GM18498 (cell line): ENCODE results near the gene BRME1.
"Not testable (repeated sequence)": the region's sequence is repeated elsewhere in the genome, so short reads cannot be mapped to it uniquely, and the experiment has no call there.

Source experiments
- ATAC-seq: cut with Tn5 transposase; IDR thresholded peaks from one replicate; pipeline ENCODE4 v1.9.1; 2021; ENCODE audit warnings: mild to moderate bottlenecking, moderate library complexity; ENCODE audit not compliant: unreplicated experiment

The BRME1 gene

GRCh38 chr19:13869281-13869680 is 36.6 kb downstream of the BRME1 start:
- no peak for ATAC-seq

GRCh38 chr19:13868663-13869062 is 37.3 kb downstream of the BRME1 start:
- ATAC-seq: no peak

GRCh38 chr19:13866463-13867046 is 39.4 kb downstream of the BRME1 start:
- ATAC-seq: no peak

- no peak for ATAC-seq
These were observed 40.1 kb downstream of the BRME1 start for GRCh38 chr19:13865571-13866462.

- ATAC-seq: no peak
These were observed 41.0 kb downstream of the BRME1 start for GRCh38 chr19:13864667-13865570.

- ATAC-seq: no peak
These were observed 41.8 kb downstream of the BRME1 start for GRCh38 chr19:13864046-13864666.

- ATAC-seq: peak; percentile 71
These were observed 44.0 kb downstream of the BRME1 start for GRCh38 chr19:13861714-13862531.

GRCh38 chr19:13861392-13861713 is 44.6 kb downstream of the BRME1 start:
- ATAC-seq: peak; percentile 34

- no peak for ATAC-seq
These were observed 45.1 kb downstream of the BRME1 start for GRCh38 chr19:13860679-13861391.

- no peak for ATAC-seq
These were observed 46.5 kb downstream of the BRME1 start for GRCh38 chr19:13859361-13859880.

- no peak for ATAC-seq
These were observed 49.4 kb downstream of the BRME1 start for GRCh38 chr19:13856497-13856896.

- ATAC-seq: not testable (repeated sequence)
These were observed 53.7 kb downstream of the BRME1 start for GRCh38 chr19:13852171-13852707.

- not testable (repeated sequence) for ATAC-seq
These were observed 54.2 kb downstream of the BRME1 start for GRCh38 chr19:13851734-13852114.

GRCh38 chr19:13850910-13851733 is 54.8 kb downstream of the BRME1 start:
- ATAC-seq: no peak

GRCh38 chr19:13849991-13850909 is 55.7 kb downstream of the BRME1 start:
- ATAC-seq: no peak

GRCh38 chr19:13848798-13849676 is 56.9 kb downstream of the BRME1 start:
- no peak for ATAC-seq
